ENCODE results near the gene RTP4.

DNA sequence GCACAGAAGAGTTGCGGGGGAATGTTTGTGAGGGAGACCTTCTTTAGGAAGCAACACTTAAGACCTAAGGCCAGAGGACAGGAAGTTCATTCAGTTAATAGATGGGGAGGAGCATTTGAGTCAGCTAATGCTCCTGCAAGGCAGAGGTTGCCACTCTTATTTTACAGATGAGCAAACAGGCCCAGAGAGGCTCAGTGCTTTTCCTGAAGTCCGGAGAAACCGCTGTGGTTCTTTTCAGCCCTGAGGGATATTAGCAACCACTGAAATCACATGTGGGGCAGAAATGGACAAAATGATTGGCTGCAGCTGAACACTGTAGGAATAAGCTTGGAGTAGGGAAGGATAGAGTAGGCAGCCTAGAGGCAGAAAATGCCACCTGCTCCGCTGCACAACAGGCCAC, 33.3 kb upstream of the RTP4 start:
- TF ChIP-seq, protein P1, sequence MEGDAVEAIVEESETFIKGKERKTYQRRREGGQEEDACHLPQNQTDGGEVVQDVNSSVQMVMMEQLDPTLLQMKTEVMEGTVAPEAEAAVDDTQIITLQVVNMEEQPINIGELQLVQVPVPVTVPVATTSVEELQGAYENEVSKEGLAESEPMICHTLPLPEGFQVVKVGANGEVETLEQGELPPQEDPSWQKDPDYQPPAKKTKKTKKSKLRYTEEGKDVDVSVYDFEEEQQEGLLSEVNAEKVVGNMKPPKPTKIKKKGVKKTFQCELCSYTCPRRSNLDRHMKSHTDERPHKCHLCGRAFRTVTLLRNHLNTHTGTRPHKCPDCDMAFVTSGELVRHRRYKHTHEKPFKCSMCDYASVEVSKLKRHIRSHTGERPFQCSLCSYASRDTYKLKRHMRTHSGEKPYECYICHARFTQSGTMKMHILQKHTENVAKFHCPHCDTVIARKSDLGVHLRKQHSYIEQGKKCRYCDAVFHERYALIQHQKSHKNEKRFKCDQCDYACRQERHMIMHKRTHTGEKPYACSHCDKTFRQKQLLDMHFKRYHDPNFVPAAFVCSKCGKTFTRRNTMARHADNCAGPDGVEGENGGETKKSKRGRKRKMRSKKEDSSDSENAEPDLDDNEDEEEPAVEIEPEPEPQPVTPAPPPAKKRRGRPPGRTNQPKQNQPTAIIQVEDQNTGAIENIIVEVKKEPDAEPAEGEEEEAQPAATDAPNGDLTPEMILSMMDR (IDR thresholded peaks at IDR 0.05), result no peak
- no peak for TF ChIP-seq POLR2AphosphoS5 (IDR thresholded peaks at IDR 0.05)

Measured in breast epithelium (tissue), 3 donors.